ENCODE measurements around the gene ATL3.
A peak's percentile ranks its signal among the peaks of the same experiment; 100 is the strongest.
"Not testable (repeated sequence)": the region's sequence is repeated elsewhere in the genome, so short reads cannot be mapped to it uniquely, and the experiment has no call there.

ATL3 gene

DNA sequence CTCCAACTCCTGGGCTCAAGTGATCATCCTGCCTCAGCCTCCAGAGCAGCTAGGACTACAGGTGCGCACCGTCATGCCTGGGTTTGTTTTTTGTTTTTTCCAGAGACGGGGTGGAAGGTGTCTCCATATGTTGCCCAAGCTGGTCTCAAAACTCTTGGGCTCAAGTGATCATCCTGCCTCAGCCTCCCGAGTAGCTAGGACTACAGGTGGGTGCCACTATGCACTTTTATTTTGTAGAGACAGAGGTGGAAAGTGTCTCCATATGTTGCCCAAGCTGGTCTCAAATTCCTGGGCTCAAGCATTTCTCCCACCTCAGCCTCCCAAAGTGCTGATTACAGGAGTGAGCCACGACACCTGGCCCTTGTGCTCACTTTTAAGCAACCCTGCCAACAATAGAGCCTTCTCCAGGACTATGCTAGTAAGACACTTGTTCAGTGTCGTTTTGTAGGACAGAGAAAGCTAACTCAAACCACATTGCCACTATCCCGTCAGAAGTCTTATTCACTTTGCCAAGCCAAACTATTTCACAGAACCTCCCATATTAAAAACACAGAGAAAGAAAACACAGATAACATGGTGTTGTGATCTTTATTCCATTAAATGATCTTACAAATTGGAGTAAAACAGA is 47.5 kb downstream of the ATL3 start:
- DNase-seq (ENCODE audit: low read depth), result no peak
- TF ChIP-seq, protein P1, sequence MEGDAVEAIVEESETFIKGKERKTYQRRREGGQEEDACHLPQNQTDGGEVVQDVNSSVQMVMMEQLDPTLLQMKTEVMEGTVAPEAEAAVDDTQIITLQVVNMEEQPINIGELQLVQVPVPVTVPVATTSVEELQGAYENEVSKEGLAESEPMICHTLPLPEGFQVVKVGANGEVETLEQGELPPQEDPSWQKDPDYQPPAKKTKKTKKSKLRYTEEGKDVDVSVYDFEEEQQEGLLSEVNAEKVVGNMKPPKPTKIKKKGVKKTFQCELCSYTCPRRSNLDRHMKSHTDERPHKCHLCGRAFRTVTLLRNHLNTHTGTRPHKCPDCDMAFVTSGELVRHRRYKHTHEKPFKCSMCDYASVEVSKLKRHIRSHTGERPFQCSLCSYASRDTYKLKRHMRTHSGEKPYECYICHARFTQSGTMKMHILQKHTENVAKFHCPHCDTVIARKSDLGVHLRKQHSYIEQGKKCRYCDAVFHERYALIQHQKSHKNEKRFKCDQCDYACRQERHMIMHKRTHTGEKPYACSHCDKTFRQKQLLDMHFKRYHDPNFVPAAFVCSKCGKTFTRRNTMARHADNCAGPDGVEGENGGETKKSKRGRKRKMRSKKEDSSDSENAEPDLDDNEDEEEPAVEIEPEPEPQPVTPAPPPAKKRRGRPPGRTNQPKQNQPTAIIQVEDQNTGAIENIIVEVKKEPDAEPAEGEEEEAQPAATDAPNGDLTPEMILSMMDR (IDR thresholded peaks at IDR 0.05; ENCODE audit: insufficient read depth, low read depth, low read length, missing control alignments), result no peak
- no peak overlapping the region for H3K4me3 ChIP-seq (ENCODE audit: low read depth, low read length)

DNA sequence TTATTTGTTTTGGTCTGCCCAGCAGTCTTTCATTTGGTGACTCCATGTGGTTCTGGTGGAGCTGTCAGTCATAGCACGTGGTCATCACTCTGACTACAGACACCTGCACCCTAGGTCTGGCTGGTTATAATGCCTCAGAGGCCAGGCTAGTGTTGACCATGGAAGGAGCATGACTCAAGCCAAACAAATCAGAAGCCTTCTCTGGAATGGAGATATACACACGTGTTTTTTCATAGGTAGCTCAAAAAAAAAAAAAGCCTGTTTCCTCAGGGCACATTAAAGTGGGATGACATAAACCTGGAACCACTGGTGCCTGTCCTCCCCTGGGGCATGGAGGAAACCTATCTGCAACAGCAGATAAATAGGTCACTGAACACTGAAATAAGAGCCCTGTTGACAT is 48.9 kb downstream of the ATL3 start:
- H3K4me3 ChIP-seq (ENCODE audit: low read depth, low read length), result no peak overlapping the region
- DNase-seq (ENCODE audit: low read depth), result no peak
- TF ChIP-seq, protein P1 (IDR thresholded peaks at IDR 0.05; ENCODE audit: insufficient read depth, low read depth, low read length, missing control alignments), result no peak

DNA sequence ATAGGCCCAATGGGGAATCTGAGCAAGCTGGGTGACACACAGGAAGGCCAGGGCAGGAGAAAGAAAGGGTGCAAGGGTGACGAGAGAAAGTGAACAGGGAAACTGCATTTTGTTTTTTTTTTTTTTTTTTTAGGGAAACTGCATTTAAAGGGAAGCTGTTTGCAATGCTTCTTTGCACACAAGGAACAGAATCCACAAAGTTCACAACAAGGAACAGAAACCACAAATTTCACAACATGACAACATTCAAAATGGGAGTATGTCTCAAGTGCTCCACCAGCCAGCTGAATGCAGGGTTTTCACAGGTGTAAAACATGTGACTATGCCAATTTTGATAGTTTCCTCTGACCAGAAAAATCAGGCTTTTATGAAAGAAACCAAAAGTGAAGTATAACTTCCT is 50.1 kb downstream of the ATL3 start:
- TF ChIP-seq, protein P1 (IDR thresholded peaks at IDR 0.05; ENCODE audit: insufficient read depth, low read depth, low read length, missing control alignments), result no peak
- no peak overlapping the region for H3K4me3 ChIP-seq (ENCODE audit: low read depth, low read length)
- peak; percentile 24 for DNase-seq (ENCODE audit: low read depth)

DNA sequence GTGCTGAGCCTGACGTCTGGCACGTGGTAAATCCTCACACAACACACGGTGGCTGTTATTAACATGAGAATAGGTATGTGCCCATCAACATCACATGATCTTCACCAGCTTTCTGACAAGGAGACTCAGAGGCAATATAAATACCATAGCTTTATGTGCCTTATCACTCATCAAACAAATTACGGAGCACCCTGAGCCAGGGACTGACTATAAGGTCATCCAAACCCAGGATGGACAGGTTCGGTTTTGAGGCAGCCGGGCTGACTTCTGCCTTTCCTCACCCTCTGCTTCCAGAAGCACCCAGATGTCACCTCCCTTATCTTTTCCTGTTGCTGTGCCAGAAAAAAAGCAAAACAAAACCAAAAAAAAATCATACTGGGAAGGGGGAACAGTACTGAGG is 51.2 kb downstream of the ATL3 start:
- TF ChIP-seq, protein P1 (IDR thresholded peaks at IDR 0.05; ENCODE audit: insufficient read depth, low read depth, low read length, missing control alignments), result no peak
- no peak for DNase-seq (ENCODE audit: low read depth)
- H3K4me3 ChIP-seq (ENCODE audit: low read depth, low read length), result no peak overlapping the region

DNA sequence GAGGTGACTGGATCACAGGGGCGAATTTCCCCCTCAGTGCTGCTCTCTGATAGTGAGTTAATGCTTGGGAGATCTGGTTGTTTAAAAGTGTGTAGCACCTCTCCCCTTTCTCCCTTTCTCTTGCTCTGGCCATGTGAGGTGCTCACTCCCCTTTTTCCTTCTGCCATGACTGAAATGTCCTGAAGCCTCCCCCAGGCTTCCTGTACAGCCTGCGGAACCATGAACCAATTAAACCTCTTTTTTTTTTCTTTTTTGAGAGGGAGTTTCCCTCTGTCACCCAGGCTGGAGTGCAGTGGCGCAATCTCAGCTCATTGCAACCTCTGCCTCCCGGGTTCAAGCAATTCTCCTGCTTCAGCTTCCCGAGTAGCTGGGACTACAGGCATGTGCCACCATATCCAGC is 53.5 kb downstream of the ATL3 start:
- H3K4me3 ChIP-seq (ENCODE audit: low read depth, low read length); DNase-seq (ENCODE audit: low read depth): not testable (repeated sequence)

DNA sequence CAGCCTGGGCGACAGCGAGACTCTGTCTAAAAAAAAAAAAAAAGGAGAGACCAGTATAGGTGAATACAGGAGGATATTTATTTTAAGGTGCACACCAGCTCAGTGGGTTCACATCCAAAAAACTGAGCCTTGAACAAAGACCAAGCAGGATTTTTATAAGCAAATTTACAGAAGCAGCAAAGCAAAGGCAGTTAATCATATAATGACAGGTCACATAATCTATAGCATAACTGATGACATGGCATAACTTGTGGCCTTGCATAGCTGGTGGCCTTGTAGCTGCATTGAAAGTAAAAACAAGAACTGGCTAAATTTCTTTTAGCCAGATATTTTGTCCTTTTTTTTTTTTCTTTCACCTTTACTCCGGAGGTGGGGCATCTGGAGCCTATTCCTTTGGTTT is 54.2 kb downstream of the ATL3 start:
- no peak for DNase-seq (ENCODE audit: low read depth)
- TF ChIP-seq, protein P1 (IDR thresholded peaks at IDR 0.05; ENCODE audit: insufficient read depth, low read depth, low read length, missing control alignments), result no peak

DNA sequence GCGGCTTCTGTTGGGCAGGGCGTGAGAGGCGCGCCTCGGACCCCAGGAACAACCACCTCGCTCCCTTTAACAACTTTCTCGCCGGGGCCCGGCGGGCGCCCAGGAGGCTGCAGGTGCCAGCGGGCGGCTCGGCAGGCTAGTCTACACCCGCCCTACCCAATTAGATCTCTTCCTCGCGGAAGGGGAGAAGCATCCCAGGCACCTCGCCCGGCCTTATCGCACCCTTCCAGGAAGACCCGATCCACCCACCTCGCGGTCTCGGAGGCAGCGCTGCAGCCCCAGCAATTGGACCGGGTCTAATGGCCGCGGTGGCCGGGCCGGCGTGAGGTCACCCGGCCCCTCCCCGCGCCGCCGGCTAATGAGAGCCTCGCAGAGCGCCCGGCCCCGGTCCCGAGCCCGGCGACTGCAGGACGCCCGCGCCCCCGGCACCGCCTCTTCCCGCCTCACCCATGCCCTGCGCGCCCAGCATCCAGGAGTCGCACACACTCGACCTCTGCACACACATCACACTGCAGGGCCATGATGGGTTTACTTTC is 57.0 kb downstream of the ATL3 start, which contains the start of gene PLAAT3:
Gene PLAAT3 (minus strand): TSS at position 298 of the 536 bp plus-strand sequence. CDS start 419 bp downstream, outside the sequence.
- TF ChIP-seq, protein P1 (IDR thresholded peaks at IDR 0.05; ENCODE audit: insufficient read depth, low read depth, low read length, missing control alignments), result no peak
- peak; percentile 83 for DNase-seq (ENCODE audit: low read depth)
- H3K4me3 ChIP-seq (ENCODE audit: low read depth, low read length), result peak within 1 kb of the TSS; percentile 73

More for the DNA sequence above, 54.2 kb downstream of the ATL3 start:
- H3K4me3 ChIP-seq (ENCODE audit: low read depth, low read length), result no peak overlapping the region
